ENCODE results near the gene SLC24A4. TPM values are rescaled to one million over a fixed set of nuclear protein-coding genes. Genes with fewer than 3 reads are reported as not detected.

SLC24A4 gene
- total RNA-seq, 1 experiment from 2014 or later = not detected

- TF ChIP-seq CTCF (IDR thresholded peaks at IDR 0.05; ENCODE audit: unreplicated experiment) = no peak
- no TSS peak for BruUV-seq (replicated peaks)
- H3K4me1 Mint-ChIP-seq (ENCODE audit: low read depth, unreplicated experiment) = no peaks in the 10 kb centered on the region
These were observed 45.0 kb downstream of the SLC24A4 start for GRCh38 chr14:92368001-92368400.

DNA sequence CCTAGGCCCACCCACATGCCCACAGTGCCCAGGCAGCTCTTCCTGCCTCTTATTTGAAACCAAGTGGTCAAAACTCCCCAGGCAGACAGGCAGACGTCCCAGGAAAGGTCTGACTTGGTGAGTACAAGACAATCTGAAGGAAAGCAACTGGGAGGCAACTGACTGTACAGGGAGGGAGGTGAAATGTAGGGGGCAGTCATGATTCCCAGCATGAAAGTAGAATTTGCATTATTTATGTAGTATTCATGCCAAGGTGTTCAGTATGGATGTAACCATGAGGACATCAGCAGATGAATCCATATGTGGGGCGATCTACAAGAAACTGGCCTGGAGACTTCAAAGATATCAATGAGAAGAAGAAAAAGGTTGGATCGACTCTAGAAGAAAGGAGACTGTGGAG lies 46.1 kb downstream of the SLC24A4 start:
- Mint-ChIP-seq H3K27me3 (ENCODE audit: unreplicated experiment) (peaks cover 80% of the 10 kb centered on the region), H3K36me3 (ENCODE audit: insufficient read depth, unreplicated experiment) (no peaks in the 10 kb centered on the region), H3K4me1 (ENCODE audit: low read depth, unreplicated experiment) (no peaks in the 10 kb centered on the region), H3K27ac (ENCODE audit: unreplicated experiment) (no peak overlapping the region), H3K9me3 (ENCODE audit: low read depth, unreplicated experiment) (no peaks in the 10 kb centered on the region), H3K4me3 (ENCODE audit: low read depth, unreplicated experiment) (no peak overlapping the region)
- no TSS peak for BruUV-seq (replicated peaks)
- intact Hi-C loops (cut with micrococcal nuclease; ENCODE audit: unreplicated experiment) = no loop called here
- DNase-seq = no peak
- CTCF ChIA-PET = no interaction called here
- TF ChIP-seq CTCF (IDR thresholded peaks at IDR 0.05; ENCODE audit: unreplicated experiment) = no peak

More at GRCh38 chr14:92368001-92368400, 45.0 kb downstream of the SLC24A4 start:
- Mint-ChIP-seq H3K4me3 (ENCODE audit: low read depth, unreplicated experiment) (no peak overlapping the region), H3K27ac (ENCODE audit: unreplicated experiment) (no peak overlapping the region), H3K36me3 (ENCODE audit: insufficient read depth, unreplicated experiment) (no peaks in the 10 kb centered on the region), H3K27me3 (ENCODE audit: unreplicated experiment) (peaks cover 91% of the 10 kb centered on the region), H3K9me3 (ENCODE audit: low read depth, unreplicated experiment) (no peaks in the 10 kb centered on the region)
- CTCF ChIA-PET = no interaction called here
- intact Hi-C loops (cut with micrococcal nuclease; ENCODE audit: unreplicated experiment) = no loop called here
- no peak for DNase-seq

- CTCF ChIA-PET = no interaction called here
- no peak for DNase-seq
- TF ChIP-seq CTCF (IDR thresholded peaks at IDR 0.05; ENCODE audit: unreplicated experiment) = no peak
- Mint-ChIP-seq H3K4me3 (ENCODE audit: low read depth, unreplicated experiment) (no peak overlapping the region), H3K4me1 (ENCODE audit: low read depth, unreplicated experiment) (no peaks in the 10 kb centered on the region), H3K36me3 (ENCODE audit: insufficient read depth, unreplicated experiment) (no peaks in the 10 kb centered on the region), H3K27me3 (ENCODE audit: unreplicated experiment) (peaks cover 73% of the 10 kb centered on the region), H3K27ac (ENCODE audit: unreplicated experiment) (no peak overlapping the region), H3K9me3 (ENCODE audit: low read depth, unreplicated experiment) (no peaks in the 10 kb centered on the region)
- no TSS peak for BruUV-seq (replicated peaks)
- intact Hi-C loops (cut with micrococcal nuclease; ENCODE audit: unreplicated experiment) = no loop called here
These were observed 49.3 kb downstream of the SLC24A4 start for GRCh38 chr14:92372230-92372629.

- no peak overlapping the region for H3K4me3 Mint-ChIP-seq (ENCODE audit: low read depth, unreplicated experiment)
- H3K9me3 Mint-ChIP-seq (ENCODE audit: low read depth, unreplicated experiment) = no peaks in the 10 kb centered on the region
- TF ChIP-seq CTCF (IDR thresholded peaks at IDR 0.05; ENCODE audit: unreplicated experiment) = no peak
- H3K27ac Mint-ChIP-seq (ENCODE audit: unreplicated experiment) = no peak overlapping the region
- H3K36me3 Mint-ChIP-seq (ENCODE audit: insufficient read depth, unreplicated experiment) = no peaks in the 10 kb centered on the region
- H3K27me3 Mint-ChIP-seq (ENCODE audit: unreplicated experiment) = peaks cover 73% of the 10 kb centered on the region
- intact Hi-C loops (cut with micrococcal nuclease; ENCODE audit: unreplicated experiment) = no loop called here
- no peaks in the 10 kb centered on the region for H3K4me1 Mint-ChIP-seq (ENCODE audit: low read depth, unreplicated experiment)
- no peak for DNase-seq
- CTCF ChIA-PET = no interaction called here
- BruUV-seq (replicated peaks) = no TSS peak
These were observed 50.4 kb downstream of the SLC24A4 start for GRCh38 chr14:92373336-92373735.
